Fibroblast of villous mesenchyme (primary cell): ENCODE measurements around the gene RFFL. TPM values are rescaled to one million over a fixed set of nuclear protein-coding genes. Genes with fewer than 3 reads are reported as not detected.
A peak's percentile ranks its signal among the peaks of the same experiment; 100 is the strongest.

Experiments
- DNase-seq: peaks from one replicate; pipeline ENCODE4 v3.0.0-alpha.2; 2010; ENCODE audit warnings: low read depth
- H3K4me3 ChIP-seq: 2 replicates; pipeline ENCODE4 v1.5.1; 2011; ENCODE audit warnings: low read depth, mild to moderate bottlenecking, low read length
- CTCF ChIP-seq: IDR thresholded peaks from 2 replicates; pipeline ENCODE4 v1.5.1; 2012; ENCODE audit warnings: low read depth, mild to moderate bottlenecking, low read length; ENCODE audit not compliant: insufficient read depth
- total RNA-seq: library from RNA; depleted of rRNA; stranded (reverse); fragments of >200 nt; gene quantifications from 2 replicates; pipeline ENCODE4 v1.2.3, GENCODE V29; 2012

Gene RFFL
- total RNA-seq, 1 donor, result 15.1 TPM

GRCh38 chr17:35081638-35082037 is 18.1 kb upstream of the RFFL start:
- no peak for TF ChIP-seq CTCF
- DNase-seq, result no peak
- no peak overlapping the region for H3K4me3 ChIP-seq

- no peak for TF ChIP-seq CTCF
- no peak for DNase-seq
- H3K4me3 ChIP-seq, result no peak overlapping the region
Measured at GRCh38 chr17:35080536-35080935, 17.0 kb upstream of the RFFL start.

GRCh38 chr17:35079547-35080423 is 16.3 kb upstream of the RFFL start:
- no peak for TF ChIP-seq CTCF
- H3K4me3 ChIP-seq, result no peak overlapping the region
- peak; percentile 31 for DNase-seq

GRCh38 chr17:35076874-35077273 is 13.4 kb upstream of the RFFL start:
- no peak for TF ChIP-seq CTCF
- DNase-seq, result no peak
- no peak overlapping the region for H3K4me3 ChIP-seq

- TF ChIP-seq CTCF, result no peak
- H3K4me3 ChIP-seq, result no peak overlapping the region
- DNase-seq, result no peak
Measured at GRCh38 chr17:35074711-35075707, 11.5 kb upstream of the RFFL start.

GRCh38 chr17:35073991-35074627 is 10.6 kb upstream of the RFFL start:
- no peak for DNase-seq
- no peak overlapping the region for H3K4me3 ChIP-seq
- TF ChIP-seq CTCF, result no peak
